H1 (cell line): ENCODE measurements around the gene GRM6. TPM values are rescaled to one million over a fixed set of nuclear protein-coding genes. Genes with fewer than 3 reads are reported as not detected.
A peak's percentile ranks its signal among the peaks of the same experiment; 100 is the strongest.

Experiments used
- CTCF ChIA-PET: fragments of 300-600 bp; sonication (Branson Sonifier 250); formaldehyde crosslinking; loops from one replicate; lab custom pipeline; 2021; ENCODE audit not compliant: partially characterized antibody; lab: Charles Lee
- POLR2A ChIA-PET: fragments of 300-600 bp; sonication (Branson Sonifier 250); formaldehyde crosslinking; loops from one replicate; lab custom pipeline; 2021; ENCODE audit warnings: inconsistent platforms; ENCODE audit not compliant: partially characterized antibody; lab: Charles Lee
- DNase-seq, 2 experiments: peaks; one replicate each; pipeline versions ENCODE4 v3.0.0 to v3.0.0-alpha.2; 2010 to 2022; ENCODE audit warnings: low spot score in 2 of 2, low read depth in 1 of 2, mixed read lengths in 1 of 2
- FAIRE-seq: peaks from 2 replicates; lab custom pipeline; 2011; peaks lifted over from hg19 to GRCh38; lab: Jason Lieb, UNC
- H2AFZ ChIP-seq: 2 replicates; pipeline ENCODE4 v1.8.1; 2012; ENCODE audit warnings: low read length, inconsistent platforms
- H2AK5ac ChIP-seq: 2 replicates; pipeline ENCODE4 v1.6.1; 2013; ENCODE audit warnings: low read depth, low read length
- H2BK120ac ChIP-seq: replicated peaks from 2 replicates; pipeline ENCODE3; 2013; ENCODE audit warnings: low read depth, low read length, inconsistent platforms
- H2BK12ac ChIP-seq: 2 replicates; pipeline ENCODE4 v1.6.1; 2013; ENCODE audit warnings: low read depth, low read length
- H2BK15ac ChIP-seq: 2 replicates; pipeline ENCODE4 v1.6.1; 2013; ENCODE audit warnings: low read length
- H2BK20ac ChIP-seq: 2 replicates; pipeline ENCODE4 v1.6.1; 2013; ENCODE audit warnings: low read length
- H2BK5ac ChIP-seq: 2 replicates; pipeline ENCODE4 v1.6.1; 2013; ENCODE audit warnings: low read depth, low read length
- H3K14ac ChIP-seq: 2 replicates; pipeline ENCODE4 v1.6.1; 2013; ENCODE audit warnings: inconsistent platforms; ENCODE audit not compliant: insufficient read length
- H3K18ac ChIP-seq: 2 replicates; pipeline ENCODE4 v1.6.1; 2013; ENCODE audit warnings: low read length; ENCODE audit errors: extremely low read depth
- H3K23ac ChIP-seq: 2 replicates; pipeline ENCODE4 v1.6.1; 2013; ENCODE audit warnings: inconsistent platforms; ENCODE audit not compliant: insufficient read length
- H3K23me2 ChIP-seq: 2 replicates; pipeline ENCODE4 v1.6.1; 2013; ENCODE audit warnings: low read depth, low read length
- H3K27ac ChIP-seq: 2 replicates; pipeline ENCODE4 v1.6.1; 2011; ENCODE audit warnings: low read depth, low read length, inconsistent platforms
- H3K27me3 ChIP-seq, 4 experiments: replicated peaks in 1 of 4; 1 replicate in 1 of 4; 2 replicates in 3 of 4; pipeline versions ENCODE4 v1.6.1 to v1.8.1; 2011 to 2013; ENCODE audit warnings: low read length in 3 of 4, mild to moderate bottlenecking in 3 of 4, inconsistent platforms in 2 of 4, mixed read lengths in 2 of 4, moderate library complexity in 1 of 4; ENCODE audit not compliant: control insufficient read depth in 3 of 4, insufficient read depth in 3 of 4; ENCODE audit errors: extremely low read depth in 1 of 4
- H3K36me3 ChIP-seq, 4 experiments: 2 replicates each; pipeline versions ENCODE4 v1.6.1 to v1.8.1; 2011 to 2013; ENCODE audit warnings: mild to moderate bottlenecking in 4 of 4, low read length in 3 of 4, moderate library complexity in 2 of 4, control low read depth in 1 of 4, inconsistent platforms in 1 of 4; ENCODE audit not compliant: insufficient read depth in 4 of 4, control insufficient read depth in 2 of 4
- H3K4ac ChIP-seq: replicated peaks from 2 replicates; pipeline ENCODE3; 2013; ENCODE audit warnings: low read length, low read depth, mixed read lengths, inconsistent platforms; ENCODE audit not compliant: insufficient read length
- H3K4me1 ChIP-seq, 4 experiments: replicated peaks in 1 of 4; 1 replicate in 1 of 4; 2 replicates in 3 of 4; pipeline versions ENCODE4 v1.6.1 to v1.8.1; 2011 to 2013; ENCODE audit warnings: low read length in 3 of 4, inconsistent platforms in 2 of 4, mixed read lengths in 1 of 4; ENCODE audit not compliant: insufficient read depth in 4 of 4, control insufficient read depth in 3 of 4
- H3K4me2 ChIP-seq, 2 experiments: 2 replicates each; pipeline versions ENCODE4 v1.6.1 to v1.8.1; 2011 to 2013; ENCODE audit warnings: low read depth in 2 of 2, low read length in 2 of 2, control low read depth in 1 of 2, inconsistent platforms in 1 of 2, mild to moderate bottlenecking in 1 of 2; ENCODE audit not compliant: insufficient read depth in 1 of 2
- H3K4me3 ChIP-seq, 4 experiments: fragments of 200-600, 300-600 bp in 1 of 4; sonication (generic), shearing (Covaris generic), sonication (Bioruptor Twin) in 1 of 4; 2 replicates each; pipeline versions ENCODE4 v1.5.1 to v1.8.1; 2011 to 2016; ENCODE audit warnings: low read length in 4 of 4, low read depth in 3 of 4, control low read depth in 2 of 4, inconsistent platforms in 2 of 4, mild to moderate bottlenecking in 2 of 4, mixed read lengths in 1 of 4, moderate library complexity in 1 of 4; ENCODE audit not compliant: insufficient read depth in 2 of 4; ENCODE audit errors: extremely low read depth in 1 of 4
- H3K56ac ChIP-seq: replicated peaks from 2 replicates; pipeline ENCODE3; 2013; ENCODE audit warnings: low read depth, mild to moderate bottlenecking, mixed read lengths, low read length, inconsistent platforms; ENCODE audit not compliant: insufficient read length
- H3K79me1 ChIP-seq: 2 replicates; pipeline ENCODE4 v1.6.1; 2013; ENCODE audit warnings: low read depth, low read length, control low read depth
- H3K79me2 ChIP-seq, 2 experiments: 2 replicates each; pipeline versions ENCODE4 v1.6.1 to v1.8.1; 2012 to 2013; ENCODE audit warnings: low read length in 2 of 2, mild to moderate bottlenecking in 2 of 2, inconsistent platforms in 1 of 2; ENCODE audit not compliant: insufficient read depth in 2 of 2, control insufficient read depth in 1 of 2
- H3K9ac ChIP-seq, 4 experiments: replicated peaks in 1 of 4; 1 replicate in 1 of 4; 2 replicates in 3 of 4; pipeline versions ENCODE4 v1.6.1 to v1.8.1; 2011 to 2013; ENCODE audit warnings: low read depth in 3 of 4, low read length in 3 of 4, control low read depth in 2 of 4, mild to moderate bottlenecking in 2 of 4, moderate library complexity in 2 of 4, inconsistent platforms in 1 of 4; ENCODE audit errors: extremely low read depth in 1 of 4
- H3K9me3 ChIP-seq, 2 experiments: 2 replicates each; pipeline versions ENCODE4 v1.6.1 to v1.8.1; 2012 to 2013; ENCODE audit warnings: mild to moderate bottlenecking in 2 of 2, moderate library complexity in 2 of 2, control low read depth in 1 of 2, inconsistent platforms in 1 of 2, low read depth in 1 of 2, low read length in 1 of 2, mixed read lengths in 1 of 2; ENCODE audit not compliant: insufficient read depth in 2 of 2
- H4K20me1 ChIP-seq, 2 experiments: replicated peaks in 1 of 2; 2 replicates each; pipeline versions ENCODE3 to v1.8.1; 2011 to 2013; ENCODE audit warnings: inconsistent platforms in 2 of 2, low read length in 2 of 2, mild to moderate bottlenecking in 1 of 2; ENCODE audit not compliant: insufficient read depth in 2 of 2, control insufficient read depth in 1 of 2
- H4K5ac ChIP-seq: 2 replicates; pipeline ENCODE4 v1.6.1; 2013; ENCODE audit warnings: low read length, low read depth, mixed read lengths, inconsistent platforms; ENCODE audit not compliant: insufficient read length
- H4K8ac ChIP-seq: 2 replicates; pipeline ENCODE4 v1.8.0; 2013; ENCODE audit warnings: mild to moderate bottlenecking, moderate library complexity, low read length, inconsistent platforms; ENCODE audit not compliant: insufficient read depth; ENCODE audit errors: extremely low read depth
- H4K91ac ChIP-seq: replicated peaks from 2 replicates; pipeline ENCODE3; 2013; ENCODE audit warnings: low read length, mixed read lengths, inconsistent platforms; ENCODE audit not compliant: insufficient read length
- FOSL1 ChIP-seq: IDR thresholded peaks from 2 replicates; pipeline ENCODE4 v1.6.1; 2011; ENCODE audit warnings: mild to moderate bottlenecking, low read depth, low read length, moderate library complexity; ENCODE audit not compliant: insufficient read depth
- WGBS, 2 experiments: shearing (Covaris generic) in 1 of 2; methylation state at CpG; one replicate each; pipeline versions ENCODE4 v1.1.6 to v1.1.7; 2013 to 2015; ENCODE audit warnings: low lambda C conversion rate in 2 of 2, mixed read lengths in 2 of 2, inconsistent platforms in 1 of 2, low coverage in 1 of 2, missing lambda C conversion rate in 1 of 2; ENCODE audit not compliant: insufficient replicate concordance in 2 of 2, insufficient coverage in 1 of 2, insufficient read length in 1 of 2; ENCODE audit errors: extremely low coverage in 1 of 2, missing lambda C conversion rate in 1 of 2; 5-methylcytosine and 5-hydroxymethylcytosine counted together
- polyA plus RNA-seq, 7 experiments: library from polyadenylated mRNA; depleted of rRNA in 3 of 7; stranded (reverse) in 5 of 7; unstranded in 2 of 7; fragments of >200 nt in 5 of 7; fragments of 200-250 nt in 2 of 7; gene quantifications; 1 replicate in 5 of 7; 2 replicates in 1 of 7; 4 replicates in 1 of 7; pipeline versions ENCODE4 v1.2.1 to v1.2.3, GENCODE V29; 2011 to 2013; ENCODE audit warnings: missing spikeins in 2 of 7, mixed read lengths in 2 of 7
- total RNA-seq: library from RNA; stranded (reverse); fragmentation: NEBNext Ultra II Directional; extraction: Animal tissue kit (Norgen Biotek cat#: 25700); gene quantifications from 2 replicates; pipeline ENCODE4 v1.2.1, GENCODE V29; 2021

Gene GRM6
- total and polyA plus RNA-seq, 2 of the 8 experiments (the other 6 are each of a cell fraction or from before 2014, with no cell fraction given) = not detected

- no peak for FAIRE-seq
- 94% methylated on average over 19 of the region's 28 CpGs; no CpG with 5 or more reads in 1 of the 2 experiments for WGBS, 2 experiments
These were observed 3.7 kb downstream of the GRM6 start for GRCh38 chr5:178991190-178992145.

More at GRCh38 chr5:178991190-178992145, 3.7 kb downstream of the GRM6 start:
- DNase-seq = no peak
- peaks cover 0 to 13% (median 1%) of the 10 kb centered on the region in 4 experiments; a peak in 5 of 7 replicates for H3K4me1 ChIP-seq
- no peak overlapping the region for H2BK20ac ChIP-seq
- no peak overlapping the region for H2BK12ac ChIP-seq
- no peak overlapping the region for H3K4me2 ChIP-seq
- peak overlapping the region; percentile 14 for H4K8ac ChIP-seq
- no peak overlapping the region for H2BK15ac ChIP-seq
- peaks cover 9% of the 10 kb centered on the region; the same call in 1 of the 2 replicates for H3K23me2 ChIP-seq
- H3K23ac ChIP-seq = no peak overlapping the region
- no peak overlapping the region for H2BK120ac ChIP-seq
- no peak overlapping the region for H3K18ac ChIP-seq
- ChIA-PET CTCF (interaction anchor here (0.6 to 1.0 kb wide), 3 partner anchors 94 to 1525 kb away, joined by 3 read pairs; no protein-coding TSS in a partner anchor), POLR2A (interaction anchor here (1.0 to 1.6 kb wide), 3 partner anchors 10 to 47 kb away, joined by 3 read pairs; no protein-coding TSS in a partner anchor)
- H3K27me3 ChIP-seq = peaks cover 26 to 39% (median 37%) of the 10 kb centered on the region in 4 experiments
- no peak overlapping the region for H3K9ac ChIP-seq
- H2BK5ac ChIP-seq = no peak overlapping the region
- no peaks in the 10 kb centered on the region for H3K79me1 ChIP-seq
- no peak overlapping the region for H3K14ac ChIP-seq
- H3K4ac ChIP-seq = no peak overlapping the region
- no peak overlapping the region for H2AFZ ChIP-seq
- no peak overlapping the region for H3K56ac ChIP-seq
- H3K36me3 ChIP-seq = no peaks in the 10 kb centered on the region; a peak in 1 of 8 replicates
- no peaks in the 10 kb centered on the region for H3K79me2 ChIP-seq
- H4K20me1 ChIP-seq = peaks cover under 1 to 4% of the 10 kb centered on the region in 2 experiments
- no peak overlapping the region for H4K91ac ChIP-seq
- no peak overlapping the region for H2AK5ac ChIP-seq
- no peak overlapping the region for H3K27ac ChIP-seq
- peaks cover 37 to 58% of the 10 kb centered on the region in 2 experiments; a peak in 3 of 4 replicates for H3K9me3 ChIP-seq
- no peak overlapping the region for H4K5ac ChIP-seq
- no peak for TF ChIP-seq FOSL1
- no peak overlapping the region for H3K4me3 ChIP-seq
